GM23338 (cell line): Measurements from ENCODE around the gene MTOR.
A peak's percentile ranks its signal among the peaks of the same experiment; 100 is the strongest.

Experiments used
- CREB1 ChIP-seq: fragments of 250-450 bp; sonication (Bioruptor Pico); IDR thresholded peaks from 2 replicates; pipeline ENCODE4 v1.5.0; 2020; ENCODE audit warnings: low read depth, mild to moderate bottlenecking, moderate library complexity
- CTCF ChIP-seq, 2 experiments: fragments of 200-600 bp in 1 of 2; sonication (generic) in 1 of 2; conservative IDR thresholded peaks; 2 replicates each; pipeline versions ENCODE4 v1.5.1 to v1.6.1; 2016 to 2017; ENCODE audit warnings: antibody characterized with exemption in 2 of 2, low read depth in 2 of 2, mild to moderate bottlenecking in 2 of 2, moderate library complexity in 1 of 2
- EZH2 ChIP-seq: fragments of 200-600 bp; sonication (generic); IDR thresholded peaks from one replicate; pipeline ENCODE4 v1.8.0; 2017; ENCODE audit warnings: antibody characterized with exemption, mild to moderate bottlenecking, low read depth; ENCODE audit not compliant: unreplicated experiment
- EZH2phosphoT487 ChIP-seq: fragments of 200-600 bp; sonication (generic); IDR thresholded peaks from one replicate; pipeline ENCODE4 v1.8.1; 2018; ENCODE audit warnings: antibody characterized with exemption; ENCODE audit not compliant: unreplicated experiment
- JUNB ChIP-seq: IDR thresholded peaks from one replicate; pipeline ENCODE4 v1.6.1; 2016; ENCODE audit warnings: antibody characterized with exemption; ENCODE audit not compliant: unreplicated experiment
- POLR2AphosphoS5 ChIP-seq: IDR thresholded peaks from 2 replicates; pipeline ENCODE4 v1.6.1; 2016; ENCODE audit warnings: antibody characterized with exemption, low read depth
- REST ChIP-seq: IDR thresholded peaks from one replicate; pipeline ENCODE4 v1.6.1; 2018; ENCODE audit warnings: antibody characterized with exemption; ENCODE audit not compliant: unreplicated experiment
- STAT1 ChIP-seq: IDR thresholded peaks from one replicate; pipeline ENCODE4 v1.6.1; 2016; ENCODE audit warnings: antibody characterized with exemption; ENCODE audit not compliant: unreplicated experiment
- ZNF114 ChIP-seq: fragments of 250-450 bp; sonication (Bioruptor Pico); IDR thresholded peaks from 2 replicates; pipeline ENCODE4 v1.5.0; 2020; ENCODE audit warnings: mild to moderate bottlenecking, moderate library complexity
- ZNF331 ChIP-seq: fragments of 250-450 bp; sonication (Bioruptor Pico); IDR thresholded peaks from 2 replicates; pipeline ENCODE4 v1.5.0; 2020; ENCODE audit warnings: low read depth, mild to moderate bottlenecking, moderate library complexity
- TF ChIP-seq, protein P1 (sequence below): IDR thresholded peaks from 2 replicates; pipeline ENCODE4 v1.6.1; 2016; ENCODE audit warnings: antibody characterized with exemption
- TF ChIP-seq, protein P2 (sequence below): fragments of 250-450 bp; sonication (Bioruptor Pico); IDR thresholded peaks from 2 replicates; pipeline ENCODE4 v1.5.0; 2020; ENCODE audit warnings: mild to moderate bottlenecking, moderate library complexity

GRCh38 chr1:11194407-11195176 is 67.8 kb downstream of the MTOR start:
- TF ChIP-seq POLR2AphosphoS5 (no peak), CTCF (conservative IDR thresholded peaks at IDR 0.05; ENCODE audit: low read depth in 2 of 2) (no peak), EZH2phosphoT487 (no peak), EZH2 (no peak), REST (peak; percentile 68), CREB1 (no peak), JUNB (no peak), ZNF114 (CRISPR knock-in tag) (no peak), STAT1 (no peak), ZNF331 (CRISPR knock-in tag) (no peak)
- TF ChIP-seq, protein P1, sequence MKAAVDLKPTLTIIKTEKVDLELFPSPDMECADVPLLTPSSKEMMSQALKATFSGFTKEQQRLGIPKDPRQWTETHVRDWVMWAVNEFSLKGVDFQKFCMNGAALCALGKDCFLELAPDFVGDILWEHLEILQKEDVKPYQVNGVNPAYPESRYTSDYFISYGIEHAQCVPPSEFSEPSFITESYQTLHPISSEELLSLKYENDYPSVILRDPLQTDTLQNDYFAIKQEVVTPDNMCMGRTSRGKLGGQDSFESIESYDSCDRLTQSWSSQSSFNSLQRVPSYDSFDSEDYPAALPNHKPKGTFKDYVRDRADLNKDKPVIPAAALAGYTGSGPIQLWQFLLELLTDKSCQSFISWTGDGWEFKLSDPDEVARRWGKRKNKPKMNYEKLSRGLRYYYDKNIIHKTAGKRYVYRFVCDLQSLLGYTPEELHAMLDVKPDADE = no peak
- TF ChIP-seq, protein P2, sequence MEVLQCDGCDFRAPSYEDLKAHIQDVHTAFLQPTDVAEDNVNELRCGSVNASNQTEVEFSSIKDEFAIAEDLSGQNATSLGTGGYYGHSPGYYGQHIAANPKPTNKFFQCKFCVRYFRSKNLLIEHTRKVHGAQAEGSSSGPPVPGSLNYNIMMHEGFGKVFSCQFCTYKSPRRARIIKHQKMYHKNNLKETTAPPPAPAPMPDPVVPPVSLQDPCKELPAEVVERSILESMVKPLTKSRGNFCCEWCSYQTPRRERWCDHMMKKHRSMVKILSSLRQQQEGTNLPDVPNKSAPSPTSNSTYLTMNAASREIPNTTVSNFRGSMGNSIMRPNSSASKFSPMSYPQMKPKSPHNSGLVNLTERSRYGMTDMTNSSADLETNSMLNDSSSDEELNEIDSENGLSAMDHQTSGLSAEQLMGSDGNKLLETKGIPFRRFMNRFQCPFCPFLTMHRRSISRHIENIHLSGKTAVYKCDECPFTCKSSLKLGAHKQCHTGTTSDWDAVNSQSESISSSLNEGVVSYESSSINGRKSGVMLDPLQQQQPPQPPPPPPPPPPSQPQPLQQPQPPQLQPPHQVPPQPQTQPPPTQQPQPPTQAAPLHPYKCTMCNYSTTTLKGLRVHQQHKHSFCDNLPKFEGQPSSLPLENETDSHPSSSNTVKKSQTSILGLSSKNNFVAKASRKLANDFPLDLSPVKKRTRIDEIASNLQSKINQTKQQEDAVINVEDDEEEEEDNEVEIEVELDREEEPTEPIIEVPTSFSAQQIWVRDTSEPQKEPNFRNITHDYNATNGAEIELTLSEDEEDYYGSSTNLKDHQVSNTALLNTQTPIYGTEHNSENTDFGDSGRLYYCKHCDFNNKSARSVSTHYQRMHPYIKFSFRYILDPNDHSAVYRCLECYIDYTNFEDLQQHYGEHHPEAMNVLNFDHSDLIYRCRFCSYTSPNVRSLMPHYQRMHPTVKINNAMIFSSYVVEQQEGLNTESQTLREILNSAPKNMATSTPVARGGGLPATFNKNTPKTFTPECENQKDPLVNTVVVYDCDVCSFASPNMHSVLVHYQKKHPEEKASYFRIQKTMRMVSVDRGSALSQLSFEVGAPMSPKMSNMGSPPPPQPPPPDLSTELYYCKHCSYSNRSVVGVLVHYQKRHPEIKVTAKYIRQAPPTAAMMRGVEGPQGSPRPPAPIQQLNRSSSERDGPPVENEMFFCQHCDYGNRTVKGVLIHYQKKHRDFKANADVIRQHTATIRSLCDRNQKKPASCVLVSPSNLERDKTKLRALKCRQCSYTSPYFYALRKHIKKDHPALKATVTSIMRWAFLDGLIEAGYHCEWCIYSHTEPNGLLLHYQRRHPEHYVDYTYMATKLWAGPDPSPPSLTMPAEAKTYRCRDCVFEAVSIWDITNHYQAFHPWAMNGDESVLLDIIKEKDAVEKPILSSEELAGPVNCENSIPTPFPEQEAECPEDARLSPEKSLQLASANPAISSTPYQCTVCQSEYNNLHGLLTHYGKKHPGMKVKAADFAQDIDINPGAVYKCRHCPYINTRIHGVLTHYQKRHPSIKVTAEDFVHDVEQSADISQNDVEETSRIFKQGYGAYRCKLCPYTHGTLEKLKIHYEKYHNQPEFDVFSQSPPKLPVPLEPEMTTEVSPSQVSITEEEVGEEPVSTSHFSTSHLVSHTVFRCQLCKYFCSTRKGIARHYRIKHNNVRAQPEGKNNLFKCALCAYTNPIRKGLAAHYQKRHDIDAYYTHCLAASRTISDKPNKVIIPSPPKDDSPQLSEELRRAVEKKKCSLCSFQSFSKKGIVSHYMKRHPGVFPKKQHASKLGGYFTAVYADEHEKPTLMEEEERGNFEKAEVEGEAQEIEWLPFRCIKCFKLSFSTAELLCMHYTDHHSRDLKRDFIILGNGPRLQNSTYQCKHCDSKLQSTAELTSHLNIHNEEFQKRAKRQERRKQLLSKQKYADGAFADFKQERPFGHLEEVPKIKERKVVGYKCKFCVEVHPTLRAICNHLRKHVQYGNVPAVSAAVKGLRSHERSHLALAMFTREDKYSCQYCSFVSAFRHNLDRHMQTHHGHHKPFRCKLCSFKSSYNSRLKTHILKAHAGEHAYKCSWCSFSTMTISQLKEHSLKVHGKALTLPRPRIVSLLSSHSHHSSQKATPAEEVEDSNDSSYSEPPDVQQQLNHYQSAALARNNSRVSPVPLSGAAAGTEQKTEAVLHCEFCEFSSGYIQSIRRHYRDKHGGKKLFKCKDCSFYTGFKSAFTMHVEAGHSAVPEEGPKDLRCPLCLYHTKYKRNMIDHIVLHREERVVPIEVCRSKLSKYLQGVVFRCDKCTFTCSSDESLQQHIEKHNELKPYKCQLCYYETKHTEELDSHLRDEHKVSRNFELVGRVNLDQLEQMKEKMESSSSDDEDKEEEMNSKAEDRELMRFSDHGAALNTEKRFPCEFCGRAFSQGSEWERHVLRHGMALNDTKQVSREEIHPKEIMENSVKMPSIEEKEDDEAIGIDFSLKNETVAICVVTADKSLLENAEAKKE = no peak
